Measurements from ENCODE around the gene BIRC6.

DNA sequence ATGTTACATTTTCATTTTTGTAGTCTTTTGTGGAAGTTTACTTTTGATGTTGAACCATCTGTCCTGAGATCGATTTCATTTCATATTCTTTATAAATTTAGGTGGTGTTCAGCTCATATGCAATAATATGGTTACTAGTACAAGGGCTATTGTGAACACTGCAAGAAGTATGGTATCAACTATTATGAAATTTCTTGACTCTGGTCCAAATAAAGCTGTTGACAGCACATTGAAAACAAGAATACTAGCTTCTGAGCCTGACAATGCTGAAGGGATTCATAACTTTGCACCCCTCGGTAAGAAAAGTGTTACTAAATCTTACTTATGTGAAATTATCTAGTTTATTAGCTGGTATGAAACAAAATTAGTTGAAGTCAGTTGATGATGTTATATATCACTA lies 146.1 kb downstream of the BIRC6 start:
- TF ChIP-seq, protein P1, sequence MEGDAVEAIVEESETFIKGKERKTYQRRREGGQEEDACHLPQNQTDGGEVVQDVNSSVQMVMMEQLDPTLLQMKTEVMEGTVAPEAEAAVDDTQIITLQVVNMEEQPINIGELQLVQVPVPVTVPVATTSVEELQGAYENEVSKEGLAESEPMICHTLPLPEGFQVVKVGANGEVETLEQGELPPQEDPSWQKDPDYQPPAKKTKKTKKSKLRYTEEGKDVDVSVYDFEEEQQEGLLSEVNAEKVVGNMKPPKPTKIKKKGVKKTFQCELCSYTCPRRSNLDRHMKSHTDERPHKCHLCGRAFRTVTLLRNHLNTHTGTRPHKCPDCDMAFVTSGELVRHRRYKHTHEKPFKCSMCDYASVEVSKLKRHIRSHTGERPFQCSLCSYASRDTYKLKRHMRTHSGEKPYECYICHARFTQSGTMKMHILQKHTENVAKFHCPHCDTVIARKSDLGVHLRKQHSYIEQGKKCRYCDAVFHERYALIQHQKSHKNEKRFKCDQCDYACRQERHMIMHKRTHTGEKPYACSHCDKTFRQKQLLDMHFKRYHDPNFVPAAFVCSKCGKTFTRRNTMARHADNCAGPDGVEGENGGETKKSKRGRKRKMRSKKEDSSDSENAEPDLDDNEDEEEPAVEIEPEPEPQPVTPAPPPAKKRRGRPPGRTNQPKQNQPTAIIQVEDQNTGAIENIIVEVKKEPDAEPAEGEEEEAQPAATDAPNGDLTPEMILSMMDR (IDR thresholded peaks at IDR 0.05): no peak
- no peak for TF ChIP-seq E2F4 (CRISPR knock-in tag; IDR thresholded peaks at IDR 0.05; ENCODE audit: borderline replicate concordance, low read depth)
- TF ChIP-seq, protein P2, sequence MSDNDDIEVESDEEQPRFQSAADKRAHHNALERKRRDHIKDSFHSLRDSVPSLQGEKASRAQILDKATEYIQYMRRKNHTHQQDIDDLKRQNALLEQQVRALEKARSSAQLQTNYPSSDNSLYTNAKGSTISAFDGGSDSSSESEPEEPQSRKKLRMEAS (CRISPR knock-in tag; IDR thresholded peaks at IDR 0.05): no peak
- TF ChIP-seq, protein P3, sequence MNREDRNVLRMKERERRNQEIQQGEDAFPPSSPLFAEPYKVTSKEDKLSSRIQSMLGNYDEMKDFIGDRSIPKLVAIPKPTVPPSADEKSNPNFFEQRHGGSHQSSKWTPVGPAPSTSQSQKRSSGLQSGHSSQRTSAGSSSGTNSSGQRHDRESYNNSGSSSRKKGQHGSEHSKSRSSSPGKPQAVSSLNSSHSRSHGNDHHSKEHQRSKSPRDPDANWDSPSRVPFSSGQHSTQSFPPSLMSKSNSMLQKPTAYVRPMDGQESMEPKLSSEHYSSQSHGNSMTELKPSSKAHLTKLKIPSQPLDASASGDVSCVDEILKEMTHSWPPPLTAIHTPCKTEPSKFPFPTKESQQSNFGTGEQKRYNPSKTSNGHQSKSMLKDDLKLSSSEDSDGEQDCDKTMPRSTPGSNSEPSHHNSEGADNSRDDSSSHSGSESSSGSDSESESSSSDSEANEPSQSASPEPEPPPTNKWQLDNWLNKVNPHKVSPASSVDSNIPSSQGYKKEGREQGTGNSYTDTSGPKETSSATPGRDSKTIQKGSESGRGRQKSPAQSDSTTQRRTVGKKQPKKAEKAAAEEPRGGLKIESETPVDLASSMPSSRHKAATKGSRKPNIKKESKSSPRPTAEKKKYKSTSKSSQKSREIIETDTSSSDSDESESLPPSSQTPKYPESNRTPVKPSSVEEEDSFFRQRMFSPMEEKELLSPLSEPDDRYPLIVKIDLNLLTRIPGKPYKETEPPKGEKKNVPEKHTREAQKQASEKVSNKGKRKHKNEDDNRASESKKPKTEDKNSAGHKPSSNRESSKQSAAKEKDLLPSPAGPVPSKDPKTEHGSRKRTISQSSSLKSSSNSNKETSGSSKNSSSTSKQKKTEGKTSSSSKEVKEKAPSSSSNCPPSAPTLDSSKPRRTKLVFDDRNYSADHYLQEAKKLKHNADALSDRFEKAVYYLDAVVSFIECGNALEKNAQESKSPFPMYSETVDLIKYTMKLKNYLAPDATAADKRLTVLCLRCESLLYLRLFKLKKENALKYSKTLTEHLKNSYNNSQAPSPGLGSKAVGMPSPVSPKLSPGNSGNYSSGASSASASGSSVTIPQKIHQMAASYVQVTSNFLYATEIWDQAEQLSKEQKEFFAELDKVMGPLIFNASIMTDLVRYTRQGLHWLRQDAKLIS (CRISPR knock-in tag; IDR thresholded peaks at IDR 0.05; ENCODE audit: borderline replicate concordance): no peak
- TF ChIP-seq, protein P4, sequence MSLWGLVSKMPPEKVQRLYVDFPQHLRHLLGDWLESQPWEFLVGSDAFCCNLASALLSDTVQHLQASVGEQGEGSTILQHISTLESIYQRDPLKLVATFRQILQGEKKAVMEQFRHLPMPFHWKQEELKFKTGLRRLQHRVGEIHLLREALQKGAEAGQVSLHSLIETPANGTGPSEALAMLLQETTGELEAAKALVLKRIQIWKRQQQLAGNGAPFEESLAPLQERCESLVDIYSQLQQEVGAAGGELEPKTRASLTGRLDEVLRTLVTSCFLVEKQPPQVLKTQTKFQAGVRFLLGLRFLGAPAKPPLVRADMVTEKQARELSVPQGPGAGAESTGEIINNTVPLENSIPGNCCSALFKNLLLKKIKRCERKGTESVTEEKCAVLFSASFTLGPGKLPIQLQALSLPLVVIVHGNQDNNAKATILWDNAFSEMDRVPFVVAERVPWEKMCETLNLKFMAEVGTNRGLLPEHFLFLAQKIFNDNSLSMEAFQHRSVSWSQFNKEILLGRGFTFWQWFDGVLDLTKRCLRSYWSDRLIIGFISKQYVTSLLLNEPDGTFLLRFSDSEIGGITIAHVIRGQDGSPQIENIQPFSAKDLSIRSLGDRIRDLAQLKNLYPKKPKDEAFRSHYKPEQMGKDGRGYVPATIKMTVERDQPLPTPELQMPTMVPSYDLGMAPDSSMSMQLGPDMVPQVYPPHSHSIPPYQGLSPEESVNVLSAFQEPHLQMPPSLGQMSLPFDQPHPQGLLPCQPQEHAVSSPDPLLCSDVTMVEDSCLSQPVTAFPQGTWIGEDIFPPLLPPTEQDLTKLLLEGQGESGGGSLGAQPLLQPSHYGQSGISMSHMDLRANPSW (CRISPR knock-in tag; conservative IDR thresholded peaks at IDR 0.05; ENCODE audit: low read depth): no peak
- no peak for TF ChIP-seq MLX (CRISPR knock-in tag; IDR thresholded peaks at IDR 0.05)
- TF ChIP-seq ZNF263 (CRISPR knock-in tag; IDR thresholded peaks at IDR 0.05; ENCODE audit: low read depth): no peak
- TF ChIP-seq, protein P5, sequence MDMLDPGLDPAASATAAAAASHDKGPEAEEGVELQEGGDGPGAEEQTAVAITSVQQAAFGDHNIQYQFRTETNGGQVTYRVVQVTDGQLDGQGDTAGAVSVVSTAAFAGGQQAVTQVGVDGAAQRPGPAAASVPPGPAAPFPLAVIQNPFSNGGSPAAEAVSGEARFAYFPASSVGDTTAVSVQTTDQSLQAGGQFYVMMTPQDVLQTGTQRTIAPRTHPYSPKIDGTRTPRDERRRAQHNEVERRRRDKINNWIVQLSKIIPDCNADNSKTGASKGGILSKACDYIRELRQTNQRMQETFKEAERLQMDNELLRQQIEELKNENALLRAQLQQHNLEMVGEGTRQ (CRISPR knock-in tag; IDR thresholded peaks at IDR 0.05): no peak
- TF ChIP-seq ESRRA (CRISPR knock-in tag; IDR thresholded peaks at IDR 0.05; ENCODE audit: borderline replicate concordance): no peak
- TF ChIP-seq FOXJ3 (CRISPR knock-in tag; IDR thresholded peaks at IDR 0.05; ENCODE audit: borderline replicate concordance): no peak
